Measurements from ENCODE around the gene MARCHF2. TPM values are rescaled to one million over a fixed set of nuclear protein-coding genes. Genes with fewer than 3 reads are reported as not detected.

Gene MARCHF2
- total RNA-seq, 1 experiment from 2014 or later: 27.5 TPM

DNA sequence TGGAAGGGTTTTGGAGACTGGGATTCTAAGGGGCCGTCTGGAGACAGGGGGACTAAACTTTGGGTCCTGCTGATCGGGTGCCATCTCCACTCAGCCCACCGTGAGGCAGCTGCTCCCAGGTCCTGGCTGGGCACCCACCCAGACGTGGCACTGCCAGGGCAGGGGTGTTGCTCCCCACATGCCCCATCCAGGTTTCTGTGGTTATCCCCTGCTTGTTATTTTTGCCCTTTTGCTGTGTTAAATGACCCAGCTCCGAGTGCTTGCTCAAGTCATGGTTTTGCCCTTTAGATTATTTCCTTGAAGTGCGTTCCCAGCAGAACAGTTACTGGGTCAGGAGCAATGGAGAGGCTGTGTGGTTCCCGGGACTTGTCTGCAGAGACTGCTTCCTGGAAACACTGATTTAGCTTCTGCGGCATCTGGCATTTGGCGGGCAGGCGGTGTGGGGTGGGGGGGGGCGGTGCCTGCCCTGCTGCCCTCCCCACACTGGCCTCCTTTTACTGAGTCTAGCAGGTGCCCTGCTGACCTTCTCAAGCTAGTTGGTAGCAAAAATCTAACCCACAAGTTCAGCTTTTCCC lies 21.0 kb upstream of the MARCHF2 start:
- Mint-ChIP-seq H3K4me3 (no peak overlapping the region), H3K9me3 (no peaks in the 10 kb centered on the region; a peak in 1 of 5 replicates), H3K27me3 (ENCODE audit: low read depth) (no peaks in the 10 kb centered on the region), H3K4me1 (peaks cover 6 to 16% of the 10 kb centered on the region in 2 experiments), H3K36me3 (ENCODE audit: insufficient read depth in 1 of 3, low read depth in 3 of 3) (peaks cover 5 to 7% (median 5%) of the 10 kb centered on the region in 3 experiments; a peak in 5 of 7 replicates), H3K27ac (no peak overlapping the region)
- H4K8ac ChIP-seq (replicated peaks; ENCODE audit: insufficient read length, low read depth, low read length): no peak overlapping the region
- H3K23ac ChIP-seq (ENCODE audit: insufficient read length, low read depth, low read length): no peak overlapping the region
- H3K4me2 ChIP-seq (ENCODE audit: insufficient read depth, insufficient read length, low read length): no peak overlapping the region
- H3T11ph ChIP-seq (ENCODE audit: low read length): no peak overlapping the region
- no peak overlapping the region for H3K56ac ChIP-seq (ENCODE audit: insufficient read length, low read depth, low read length)
- no peak overlapping the region for H2AK5ac ChIP-seq (ENCODE audit: insufficient read length, low read length)
- no peak overlapping the region for H3K18ac ChIP-seq (ENCODE audit: insufficient read length, low read depth, low read length)
- peaks cover 14% of the 10 kb centered on the region; the same call in 1 of the 2 replicates for H3K79me2 ChIP-seq (ENCODE audit: insufficient read depth, low read length)
- H4K20me1 ChIP-seq (ENCODE audit: control insufficient read depth, insufficient read depth, insufficient read length): no peaks in the 10 kb centered on the region
- no peaks in the 10 kb centered on the region for H3K23me2 ChIP-seq (ENCODE audit: insufficient read length, low read depth, low read length, poor library complexity, severe bottlenecking)
- H3K27ac ChIP-seq (ENCODE audit: insufficient read length, low read depth, low read length): no peak overlapping the region
- H2BK15ac ChIP-seq (ENCODE audit: low read depth, low read length): no peak overlapping the region
- H3K9me3 ChIP-seq (ENCODE audit: control insufficient read depth, low read depth, low read length): no peaks in the 10 kb centered on the region
- no peak overlapping the region for H2BK120ac ChIP-seq (ENCODE audit: low read depth, low read length, poor library complexity, severe bottlenecking)
- H2AFZ ChIP-seq (ENCODE audit: low read length): no peak overlapping the region
- no peaks in the 10 kb centered on the region for H3K79me1 ChIP-seq (ENCODE audit: insufficient read depth, low read depth, low read length, poor library complexity, severe bottlenecking)
- no peak for DNase-seq
- WGBS (ENCODE audit: extremely low coverage, insufficient read length, low lambda C conversion rate): no CpG with 5 or more reads among the region's 11 CpGs
- no peak overlapping the region for H4K5ac ChIP-seq (ENCODE audit: insufficient read length, low read depth, low read length)
- no peak overlapping the region for H4K91ac ChIP-seq (ENCODE audit: insufficient read length, low read depth, low read length)
- TF ChIP-seq, protein P1, sequence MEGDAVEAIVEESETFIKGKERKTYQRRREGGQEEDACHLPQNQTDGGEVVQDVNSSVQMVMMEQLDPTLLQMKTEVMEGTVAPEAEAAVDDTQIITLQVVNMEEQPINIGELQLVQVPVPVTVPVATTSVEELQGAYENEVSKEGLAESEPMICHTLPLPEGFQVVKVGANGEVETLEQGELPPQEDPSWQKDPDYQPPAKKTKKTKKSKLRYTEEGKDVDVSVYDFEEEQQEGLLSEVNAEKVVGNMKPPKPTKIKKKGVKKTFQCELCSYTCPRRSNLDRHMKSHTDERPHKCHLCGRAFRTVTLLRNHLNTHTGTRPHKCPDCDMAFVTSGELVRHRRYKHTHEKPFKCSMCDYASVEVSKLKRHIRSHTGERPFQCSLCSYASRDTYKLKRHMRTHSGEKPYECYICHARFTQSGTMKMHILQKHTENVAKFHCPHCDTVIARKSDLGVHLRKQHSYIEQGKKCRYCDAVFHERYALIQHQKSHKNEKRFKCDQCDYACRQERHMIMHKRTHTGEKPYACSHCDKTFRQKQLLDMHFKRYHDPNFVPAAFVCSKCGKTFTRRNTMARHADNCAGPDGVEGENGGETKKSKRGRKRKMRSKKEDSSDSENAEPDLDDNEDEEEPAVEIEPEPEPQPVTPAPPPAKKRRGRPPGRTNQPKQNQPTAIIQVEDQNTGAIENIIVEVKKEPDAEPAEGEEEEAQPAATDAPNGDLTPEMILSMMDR (conservative IDR thresholded peaks at IDR 0.05): no peak
- no peak overlapping the region for H2BK5ac ChIP-seq (ENCODE audit: insufficient read length, low read length)
- no peaks in the 10 kb centered on the region for H3K27me3 ChIP-seq (ENCODE audit: insufficient read depth, low read length)
- no peaks in the 10 kb centered on the region for H3K4me1 ChIP-seq (ENCODE audit: insufficient read depth, low read length)
- no peak overlapping the region for H2BK20ac ChIP-seq (ENCODE audit: low read depth, low read length, poor library complexity, severe bottlenecking)
- no peak overlapping the region for H3K9ac ChIP-seq (ENCODE audit: extremely low read depth, insufficient read length, low read length)
- H3K4ac ChIP-seq (ENCODE audit: low read depth, low read length): no peak overlapping the region
- no peak overlapping the region for H3K14ac ChIP-seq (ENCODE audit: insufficient read depth, low read length)
- H2BK12ac ChIP-seq (ENCODE audit: insufficient read length, low read depth, low read length): no peak overlapping the region

Data from H9 (cell line).